ENCODE data around the gene KANK3.
"Not testable (repeated sequence)": the region's sequence is repeated elsewhere in the genome, so short reads cannot be mapped to it uniquely, and the experiment has no call there.

KANK3 gene

DNA sequence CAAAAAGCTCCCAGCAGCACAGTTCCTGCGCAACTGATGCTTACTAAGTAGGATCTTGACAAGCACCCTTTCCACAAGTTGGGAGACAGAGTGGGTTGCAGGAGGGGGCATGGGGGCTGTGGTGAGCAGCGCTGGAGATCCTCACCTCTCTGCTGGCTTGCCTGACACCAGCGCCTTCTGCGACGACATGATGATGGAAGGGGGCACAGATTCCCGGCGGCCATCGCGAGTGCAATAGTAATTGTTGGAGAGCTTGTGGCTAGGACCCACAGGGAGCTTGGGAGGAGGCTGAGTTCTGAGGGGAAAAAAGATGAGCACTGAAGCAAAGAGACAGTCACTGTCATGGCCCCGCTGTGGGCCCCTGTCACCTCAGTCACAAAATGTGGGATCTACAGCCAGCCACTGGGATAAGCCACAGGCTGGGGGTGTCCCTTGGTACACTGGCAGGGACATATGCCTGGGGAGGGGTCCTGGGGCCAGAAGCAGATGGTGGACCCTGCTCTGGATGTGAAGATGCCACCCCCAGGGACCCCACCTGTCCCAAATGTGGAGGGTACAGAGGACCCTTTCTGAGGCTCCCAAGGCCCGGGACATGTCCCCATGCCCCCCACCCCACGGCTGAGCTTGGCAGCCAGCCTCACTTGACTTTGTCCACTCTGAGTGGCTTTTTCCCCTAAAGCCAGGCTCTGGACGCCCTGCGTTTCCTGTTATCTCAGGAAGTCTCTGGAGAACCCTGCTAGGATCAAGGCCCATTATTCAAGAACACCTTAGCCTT, 26.5 kb downstream of the KANK3 start:
- DNase-seq (ENCODE audit: low spot score), result no peak

DNA sequence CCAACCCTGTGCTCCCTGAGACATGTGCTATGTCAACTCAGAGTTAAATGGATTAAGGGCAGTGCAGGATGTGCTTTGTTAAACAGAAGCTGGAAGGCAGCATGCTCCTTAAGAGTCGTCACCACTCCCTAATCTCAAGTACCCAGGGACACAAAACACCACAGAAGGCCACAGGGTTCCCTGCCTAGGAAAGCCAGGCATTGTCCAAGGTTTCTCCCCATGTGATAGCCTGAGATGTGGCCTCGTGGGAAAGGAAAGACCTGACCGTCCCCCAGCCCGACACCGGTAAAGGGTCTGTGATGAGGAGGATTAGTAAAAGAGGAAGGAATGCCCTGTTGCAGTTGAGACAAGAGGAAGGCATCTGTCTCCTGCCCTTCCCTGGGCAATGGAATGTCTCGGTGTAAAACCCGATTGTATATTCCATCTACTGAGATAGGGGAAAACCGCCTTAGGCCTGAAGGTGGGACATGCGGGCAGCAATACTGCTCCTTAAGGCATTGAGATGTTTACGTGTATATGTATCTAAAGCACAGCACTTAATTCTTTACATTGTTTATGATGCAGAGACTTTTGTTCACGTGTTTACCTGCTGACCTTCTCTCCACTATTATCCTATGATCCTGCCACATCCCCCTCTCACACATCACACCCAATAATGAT, 28.0 kb downstream of the KANK3 start:
- DNase-seq (ENCODE audit: low spot score), result not testable (repeated sequence)

GRCh38 chr19:8311461-8312260, 31.4 kb downstream of the KANK3 start:
- no peak for DNase-seq (ENCODE audit: low spot score)

- DNase-seq (ENCODE audit: low spot score), result no peak
Measured at GRCh38 chr19:8310342-8311055, 32.6 kb downstream of the KANK3 start.

DNA sequence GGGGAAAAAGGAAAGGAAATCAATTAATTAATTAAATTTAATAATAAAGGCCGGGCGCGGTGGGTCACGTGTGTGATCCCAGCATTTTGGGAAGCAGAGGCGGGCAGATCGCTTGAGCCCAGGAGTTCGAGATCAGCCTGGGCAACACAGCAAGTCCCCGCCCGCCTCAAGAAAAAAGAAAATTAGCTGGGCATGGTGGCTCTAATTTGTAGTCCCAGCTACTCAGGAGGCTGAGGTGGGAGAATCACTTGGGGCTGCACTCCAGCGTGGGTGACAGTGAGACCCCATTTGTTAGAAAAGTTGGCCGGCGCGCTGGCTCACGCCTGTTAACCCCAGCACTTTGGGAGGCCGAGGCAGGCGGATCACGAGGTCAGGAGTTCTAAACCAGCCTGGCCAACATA, 34.2 kb downstream of the KANK3 start:
- DNase-seq (ENCODE audit: low spot score), result no peak

- DNase-seq (ENCODE audit: low spot score), result peak; percentile 98
Measured at GRCh38 chr19:8307965-8308866, 34.8 kb downstream of the KANK3 start, which contains the start of gene CD320. Gene CD320 (minus strand): TSS chr19:8308358. CDS start chr19:8308290, 68 bp downstream.

GRCh38 chr19:8307400-8307964, 35.6 kb downstream of the KANK3 start:
- no peak for DNase-seq (ENCODE audit: low spot score)

DNA sequence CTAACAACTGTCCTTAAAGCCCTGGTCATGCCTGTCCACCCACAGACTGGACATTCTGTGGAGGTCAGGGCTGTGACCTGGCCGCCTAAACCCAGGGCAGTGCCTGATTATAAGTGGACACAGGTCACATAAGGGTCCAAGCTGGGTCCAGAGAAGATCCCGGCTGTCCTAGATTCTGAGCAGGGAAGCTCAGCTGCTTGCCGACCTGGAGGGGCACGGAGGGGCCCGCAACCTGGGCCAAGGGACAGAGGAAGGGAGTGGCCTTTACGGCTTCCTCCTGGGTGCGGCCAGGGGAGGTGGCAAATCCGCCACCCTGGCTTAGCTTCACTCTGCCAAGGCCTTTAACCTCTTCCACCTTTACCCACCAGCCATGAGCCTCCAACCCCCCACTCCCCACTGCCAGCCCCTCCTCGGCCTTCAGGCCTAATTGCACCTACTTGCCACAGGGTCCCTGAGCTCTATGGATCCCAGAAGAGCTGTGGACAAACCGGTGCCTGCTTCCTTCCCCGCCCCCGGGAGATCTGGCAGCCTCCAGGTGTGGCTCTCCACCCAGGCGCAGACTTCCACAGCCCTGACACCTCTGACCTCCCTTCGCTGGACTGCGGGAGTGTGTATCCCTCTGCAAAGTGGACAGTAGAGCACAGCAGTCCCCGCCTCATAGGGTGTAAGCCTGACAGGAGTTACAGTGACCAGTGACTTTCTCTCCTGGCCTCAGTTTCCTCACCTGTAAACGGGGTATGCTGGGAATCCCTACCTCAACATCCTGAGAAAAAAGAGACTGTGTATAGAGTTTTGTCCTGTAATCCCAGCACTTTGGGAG, 36.6 kb downstream of the KANK3 start:
- DNase-seq (ENCODE audit: low spot score), result no peak

GRCh38 chr19:8305798-8306197, 37.3 kb downstream of the KANK3 start:
- no peak for DNase-seq (ENCODE audit: low spot score)

GRCh38 chr19:8304841-8305621, 38.0 kb downstream of the KANK3 start:
- DNase-seq (ENCODE audit: low spot score), result no peak

- no peak for DNase-seq (ENCODE audit: low spot score)
Measured at GRCh38 chr19:8302734-8303133, 40.3 kb downstream of the KANK3 start.

- DNase-seq (ENCODE audit: low spot score), result no peak
Measured at GRCh38 chr19:8302357-8302691, 40.7 kb downstream of the KANK3 start.

DNA sequence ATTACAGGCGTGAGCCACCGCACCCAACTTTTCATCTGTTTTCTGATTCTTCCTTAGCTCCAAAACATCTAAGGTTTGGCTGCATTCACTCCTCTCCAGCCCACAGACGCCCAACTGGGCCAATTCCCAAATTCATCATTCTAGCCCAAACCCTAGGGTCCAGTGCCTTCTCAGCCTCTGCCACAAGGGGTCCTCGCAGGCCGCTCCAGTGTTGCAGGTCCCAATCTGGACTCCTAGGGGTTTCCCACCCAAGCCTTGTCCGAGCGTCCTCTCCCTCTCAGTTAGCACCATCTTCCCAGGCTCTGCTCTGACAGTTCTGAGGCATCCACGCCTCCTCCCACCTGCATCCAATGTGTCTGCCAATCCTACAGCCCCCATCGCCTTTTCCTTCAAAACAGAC, 51.7 kb downstream of the KANK3 start:
- DNase-seq (ENCODE audit: low spot score), result not testable (repeated sequence)

DNA sequence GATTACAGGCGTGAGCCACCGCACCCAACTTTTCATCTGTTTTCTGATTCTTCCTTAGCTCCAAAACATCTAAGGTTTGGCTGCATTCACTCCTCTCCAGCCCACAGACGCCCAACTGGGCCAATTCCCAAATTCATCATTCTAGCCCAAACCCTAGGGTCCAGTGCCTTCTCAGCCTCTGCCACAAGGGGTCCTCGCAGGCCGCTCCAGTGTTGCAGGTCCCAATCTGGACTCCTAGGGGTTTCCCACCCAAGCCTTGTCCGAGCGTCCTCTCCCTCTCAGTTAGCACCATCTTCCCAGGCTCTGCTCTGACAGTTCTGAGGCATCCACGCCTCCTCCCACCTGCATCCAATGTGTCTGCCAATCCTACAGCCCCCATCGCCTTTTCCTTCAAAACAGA, 66.6 kb downstream of the KANK3 start:
- DNase-seq (ENCODE audit: low spot score), result not testable (repeated sequence)
